ENCODE results near the gene CNTNAP5.

DNA sequence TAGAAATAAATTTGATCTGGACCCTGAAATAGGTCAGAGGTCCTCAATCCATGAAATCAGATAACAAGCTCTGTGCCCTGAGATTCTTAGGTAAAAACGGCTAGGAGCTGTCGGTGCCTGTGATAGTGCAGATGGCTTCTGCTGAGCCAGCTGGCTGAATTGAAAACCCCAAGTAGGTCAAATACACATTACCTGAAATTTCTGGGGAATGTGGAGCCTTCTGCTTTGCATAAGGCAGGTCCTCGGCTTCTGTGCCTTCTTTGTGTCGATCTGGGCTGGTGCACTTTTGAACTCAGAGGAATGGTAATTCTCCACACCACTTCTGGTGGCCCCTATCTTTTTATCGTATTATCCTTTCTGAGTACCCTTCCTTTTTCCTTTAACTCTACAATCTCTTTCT lies 66.6 kb downstream of the CNTNAP5 start:
- TF ChIP-seq, protein P1, sequence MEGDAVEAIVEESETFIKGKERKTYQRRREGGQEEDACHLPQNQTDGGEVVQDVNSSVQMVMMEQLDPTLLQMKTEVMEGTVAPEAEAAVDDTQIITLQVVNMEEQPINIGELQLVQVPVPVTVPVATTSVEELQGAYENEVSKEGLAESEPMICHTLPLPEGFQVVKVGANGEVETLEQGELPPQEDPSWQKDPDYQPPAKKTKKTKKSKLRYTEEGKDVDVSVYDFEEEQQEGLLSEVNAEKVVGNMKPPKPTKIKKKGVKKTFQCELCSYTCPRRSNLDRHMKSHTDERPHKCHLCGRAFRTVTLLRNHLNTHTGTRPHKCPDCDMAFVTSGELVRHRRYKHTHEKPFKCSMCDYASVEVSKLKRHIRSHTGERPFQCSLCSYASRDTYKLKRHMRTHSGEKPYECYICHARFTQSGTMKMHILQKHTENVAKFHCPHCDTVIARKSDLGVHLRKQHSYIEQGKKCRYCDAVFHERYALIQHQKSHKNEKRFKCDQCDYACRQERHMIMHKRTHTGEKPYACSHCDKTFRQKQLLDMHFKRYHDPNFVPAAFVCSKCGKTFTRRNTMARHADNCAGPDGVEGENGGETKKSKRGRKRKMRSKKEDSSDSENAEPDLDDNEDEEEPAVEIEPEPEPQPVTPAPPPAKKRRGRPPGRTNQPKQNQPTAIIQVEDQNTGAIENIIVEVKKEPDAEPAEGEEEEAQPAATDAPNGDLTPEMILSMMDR (IDR thresholded peaks at IDR 0.05; ENCODE audit: low read depth, low read length): no peak
- TF ChIP-seq POLR2A (IDR thresholded peaks at IDR 0.05; ENCODE audit: extremely low read depth, insufficient read length): no peak
